ENCODE measurements around the gene DYNC1LI1.

DYNC1LI1 gene

GRCh38 chr3:32570421-32571191, at the start of gene DYNC1LI1:
Gene DYNC1LI1, minus strand, starts transcription at chr3:32570858. Its CDS starts 88 bp downstream, at chr3:32570770.
- TF ChIP-seq, protein P1, sequence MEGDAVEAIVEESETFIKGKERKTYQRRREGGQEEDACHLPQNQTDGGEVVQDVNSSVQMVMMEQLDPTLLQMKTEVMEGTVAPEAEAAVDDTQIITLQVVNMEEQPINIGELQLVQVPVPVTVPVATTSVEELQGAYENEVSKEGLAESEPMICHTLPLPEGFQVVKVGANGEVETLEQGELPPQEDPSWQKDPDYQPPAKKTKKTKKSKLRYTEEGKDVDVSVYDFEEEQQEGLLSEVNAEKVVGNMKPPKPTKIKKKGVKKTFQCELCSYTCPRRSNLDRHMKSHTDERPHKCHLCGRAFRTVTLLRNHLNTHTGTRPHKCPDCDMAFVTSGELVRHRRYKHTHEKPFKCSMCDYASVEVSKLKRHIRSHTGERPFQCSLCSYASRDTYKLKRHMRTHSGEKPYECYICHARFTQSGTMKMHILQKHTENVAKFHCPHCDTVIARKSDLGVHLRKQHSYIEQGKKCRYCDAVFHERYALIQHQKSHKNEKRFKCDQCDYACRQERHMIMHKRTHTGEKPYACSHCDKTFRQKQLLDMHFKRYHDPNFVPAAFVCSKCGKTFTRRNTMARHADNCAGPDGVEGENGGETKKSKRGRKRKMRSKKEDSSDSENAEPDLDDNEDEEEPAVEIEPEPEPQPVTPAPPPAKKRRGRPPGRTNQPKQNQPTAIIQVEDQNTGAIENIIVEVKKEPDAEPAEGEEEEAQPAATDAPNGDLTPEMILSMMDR (IDR thresholded peaks at IDR 0.05; ENCODE audit: low read depth, low read length, missing control alignments): no peak
- peak within 1 kb of the TSS; percentile 97 for H3K4me3 ChIP-seq (ENCODE audit: low read depth, low read length)

GRCh38 chr3:32619395-32619794, 48.7 kb upstream of the DYNC1LI1 start:
- no peak overlapping the region for H3K4me3 ChIP-seq (ENCODE audit: low read depth, low read length)
- no peak for DNase-seq (ENCODE audit: low read depth)
- TF ChIP-seq, protein P1 (IDR thresholded peaks at IDR 0.05; ENCODE audit: low read depth, low read length, missing control alignments): no peak

More at GRCh38 chr3:32570421-32571191, at the start of gene DYNC1LI1:
- peak; percentile 62 for DNase-seq (ENCODE audit: low read depth)

GRCh38 chr3:32616267-32616962, 45.8 kb upstream of the DYNC1LI1 start:
- no peak overlapping the region for H3K4me3 ChIP-seq (ENCODE audit: low read depth, low read length)
- no peak for DNase-seq (ENCODE audit: low read depth)
- TF ChIP-seq, protein P1 (IDR thresholded peaks at IDR 0.05; ENCODE audit: low read depth, low read length, missing control alignments): no peak

- no peak overlapping the region for H3K4me3 ChIP-seq (ENCODE audit: low read depth, low read length)
- TF ChIP-seq, protein P1 (IDR thresholded peaks at IDR 0.05; ENCODE audit: low read depth, low read length, missing control alignments): no peak
- no peak for DNase-seq (ENCODE audit: low read depth)
These were observed 44.3 kb upstream of the DYNC1LI1 start for GRCh38 chr3:32614956-32615355.

DNA sequence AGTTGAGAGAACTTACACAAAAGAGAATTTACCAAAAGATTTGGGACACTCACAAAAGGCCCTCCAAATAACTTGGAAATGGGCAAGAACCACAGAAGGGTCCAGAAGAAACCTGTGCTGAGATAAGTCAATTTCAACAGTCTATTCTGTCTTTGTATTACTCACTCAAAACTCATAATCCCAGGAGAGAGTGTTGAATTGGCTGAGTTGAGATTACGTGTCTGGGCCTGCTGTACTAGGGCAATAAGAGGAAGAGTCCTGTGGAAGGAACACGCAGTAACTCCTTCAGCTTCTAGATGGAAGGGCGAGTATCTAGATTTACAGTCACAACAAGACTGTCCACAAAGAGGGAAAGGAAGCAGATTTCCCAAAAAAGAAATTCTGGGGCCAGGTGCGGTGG, 42.5 kb upstream of the DYNC1LI1 start:
- DNase-seq (ENCODE audit: low read depth): no peak
- no peak overlapping the region for H3K4me3 ChIP-seq (ENCODE audit: low read depth, low read length)
- TF ChIP-seq, protein P1 (IDR thresholded peaks at IDR 0.05; ENCODE audit: low read depth, low read length, missing control alignments): no peak

GRCh38 chr3:32612547-32612946, 41.9 kb upstream of the DYNC1LI1 start:
- H3K4me3 ChIP-seq (ENCODE audit: low read depth, low read length): no peak overlapping the region
- TF ChIP-seq, protein P1 (IDR thresholded peaks at IDR 0.05; ENCODE audit: low read depth, low read length, missing control alignments): no peak
- DNase-seq (ENCODE audit: low read depth): no peak

Data from GM12864 (cell line).